Parathyroid adenoma (tissue), 2 donors: ENCODE measurements around the gene RABIF.

Experiments
- H2AFZ ChIP-seq: fragments of 300-600 bp; sonication (generic); one replicate; pipeline ENCODE4 v1.7.0; 2017; ENCODE audit warnings: antibody characterized with exemption, mild to moderate bottlenecking
- H3K27ac ChIP-seq: fragments of 300-600 bp; sonication (generic); one replicate; pipeline ENCODE4 v1.7.0; 2017
- H3K27me3 ChIP-seq: fragments of 300-600 bp; sonication (generic); one replicate; pipeline ENCODE4 v1.7.0; 2017; ENCODE audit warnings: low read length; ENCODE audit not compliant: control insufficient read depth, insufficient read depth
- H3K36me3 ChIP-seq: fragments of 300-600 bp; sonication (generic); one replicate; pipeline ENCODE4 v1.7.0; 2017; ENCODE audit warnings: low read length; ENCODE audit not compliant: control insufficient read depth, insufficient read depth
- H3K4me1 ChIP-seq: fragments of 300-600 bp; sonication (generic); one replicate; pipeline ENCODE4 v1.7.0; 2017; ENCODE audit warnings: control low read depth
- H3K4me2 ChIP-seq: fragments of 300-600 bp; sonication (generic); one replicate; pipeline ENCODE4 v1.7.0; 2017; ENCODE audit warnings: low read length
- H3K4me3 ChIP-seq: fragments of 300-600 bp; sonication (generic); one replicate; pipeline ENCODE4 v1.7.0; 2017; ENCODE audit warnings: low read depth, low read length
- H3K79me2 ChIP-seq: fragments of 300-600 bp; sonication (generic); one replicate; pipeline ENCODE4 v1.7.0; 2017; ENCODE audit warnings: control low read depth
- H3K9ac ChIP-seq: fragments of 300-600 bp; sonication (generic); one replicate; pipeline ENCODE4 v1.7.0; 2017; ENCODE audit warnings: mild to moderate bottlenecking
- H3K9me3 ChIP-seq: fragments of 300-600 bp; sonication (generic); one replicate; pipeline ENCODE4 v1.7.0; 2017; ENCODE audit warnings: low read length; ENCODE audit not compliant: control insufficient read depth
- CTCF ChIP-seq: fragments of 300-600 bp; sonication (generic); IDR thresholded peaks from one replicate; pipeline ENCODE4 v1.7.0; 2017; ENCODE audit warnings: antibody characterized with exemption, mild to moderate bottlenecking
- donor health status: primary hyperparathyroidism.

The RABIF gene

GRCh38 chr1:202843081-202843480 lies 45.9 kb downstream of the RABIF start:
- H3K4me1 ChIP-seq = no peaks in the 10 kb centered on the region
- H3K79me2 ChIP-seq = no peaks in the 10 kb centered on the region
- no peaks in the 10 kb centered on the region for H3K36me3 ChIP-seq
- H3K4me3 ChIP-seq = no peak overlapping the region
- H3K9me3 ChIP-seq = no peaks in the 10 kb centered on the region
- no peak overlapping the region for H3K9ac ChIP-seq
- H3K27ac ChIP-seq = no peak overlapping the region
- no peaks in the 10 kb centered on the region for H3K27me3 ChIP-seq
- no peak overlapping the region for H3K4me2 ChIP-seq
- no peak for TF ChIP-seq CTCF
- no peak overlapping the region for H2AFZ ChIP-seq

- H3K36me3 ChIP-seq = no peaks in the 10 kb centered on the region
- no peak for TF ChIP-seq CTCF
- no peaks in the 10 kb centered on the region for H3K27me3 ChIP-seq
- H3K9ac ChIP-seq = no peak overlapping the region
- H3K4me3 ChIP-seq = no peak overlapping the region
- H3K27ac ChIP-seq = no peak overlapping the region
- no peaks in the 10 kb centered on the region for H3K4me1 ChIP-seq
- H3K9me3 ChIP-seq = no peaks in the 10 kb centered on the region
- H2AFZ ChIP-seq = no peak overlapping the region
- H3K4me2 ChIP-seq = no peak overlapping the region
- no peaks in the 10 kb centered on the region for H3K79me2 ChIP-seq
Observed at GRCh38 chr1:202837746-202838262, 51.1 kb downstream of the RABIF start.

GRCh38 chr1:202836623-202837403 lies 52.1 kb downstream of the RABIF start:
- Histone ChIP-seq H2AFZ (no peak overlapping the region), H3K79me2 (no peaks in the 10 kb centered on the region), H3K4me1 (no peaks in the 10 kb centered on the region), H3K27me3 (no peaks in the 10 kb centered on the region), H3K9me3 (no peaks in the 10 kb centered on the region), H3K9ac (no peak overlapping the region), H3K4me3 (no peak overlapping the region), H3K4me2 (no peak overlapping the region), H3K27ac (no peak overlapping the region), H3K36me3 (no peaks in the 10 kb centered on the region)
- TF ChIP-seq CTCF = no peak

- Histone ChIP-seq H3K79me2 (no peaks in the 10 kb centered on the region), H3K4me2 (no peak overlapping the region), H3K4me1 (no peaks in the 10 kb centered on the region), H3K9ac (no peak overlapping the region), H3K27me3 (no peaks in the 10 kb centered on the region), H2AFZ (no peak overlapping the region), H3K27ac (no peak overlapping the region), H3K9me3 (no peaks in the 10 kb centered on the region), H3K4me3 (no peak overlapping the region), H3K36me3 (no peaks in the 10 kb centered on the region)
- no peak for TF ChIP-seq CTCF
Observed at GRCh38 chr1:202835548-202836072, 53.3 kb downstream of the RABIF start.
